GM18519 (cell line): ENCODE results near the gene HIVEP2.

Source experiments
- ATAC-seq: cut with Tn5 transposase; IDR thresholded peaks from one replicate; pipeline ENCODE4 v1.9.1; 2021; ENCODE audit warnings: mild to moderate bottlenecking, moderate library complexity; ENCODE audit not compliant: unreplicated experiment, low FRiP score

HIVEP2 gene

DNA sequence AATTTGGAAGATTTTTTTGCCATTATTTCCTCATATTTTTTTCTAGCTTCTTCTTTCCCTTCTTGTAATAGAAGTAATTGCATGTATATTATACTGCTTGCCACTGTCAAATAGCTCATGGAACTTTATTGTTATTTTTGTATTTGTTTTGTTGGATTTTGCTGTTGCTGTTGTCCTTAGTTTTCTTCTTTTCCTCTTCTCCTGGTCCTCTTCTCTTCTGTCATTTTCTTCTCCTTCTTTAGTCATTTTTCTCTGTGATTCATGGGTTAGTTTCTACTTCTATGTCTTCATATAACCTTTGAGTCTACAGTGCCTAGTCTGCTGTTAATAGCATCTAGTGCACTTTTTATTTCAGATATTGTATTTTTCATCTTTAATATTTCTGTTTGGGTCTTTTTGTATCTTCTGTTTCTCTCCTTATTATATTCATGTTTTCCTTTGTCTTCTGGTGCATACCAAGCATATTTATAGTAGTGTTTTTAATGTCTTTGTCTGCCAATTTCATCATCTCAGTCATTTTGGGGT lies 226.2 kb downstream of the HIVEP2 start:
- ATAC-seq = no peak

DNA sequence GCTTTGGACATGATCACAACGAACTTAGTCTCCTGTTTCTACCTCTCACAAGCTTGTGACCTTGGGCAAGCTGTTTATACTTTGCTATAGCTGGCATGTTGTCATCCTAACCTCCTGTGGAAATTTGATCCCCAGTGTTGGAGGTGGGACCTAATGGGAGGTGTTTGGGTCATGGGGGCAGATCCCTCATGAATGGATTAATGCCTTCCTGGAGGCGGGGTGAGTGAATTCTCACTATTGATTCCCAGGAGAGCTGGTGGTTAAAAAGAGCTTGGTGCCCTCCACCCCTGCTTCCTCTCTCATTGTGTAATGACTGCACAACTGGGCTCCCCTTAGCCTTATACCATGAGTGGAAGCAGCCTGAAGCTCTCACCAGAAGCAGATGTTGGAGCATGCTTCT lies 228.9 kb downstream of the HIVEP2 start:
- no peak for ATAC-seq

DNA sequence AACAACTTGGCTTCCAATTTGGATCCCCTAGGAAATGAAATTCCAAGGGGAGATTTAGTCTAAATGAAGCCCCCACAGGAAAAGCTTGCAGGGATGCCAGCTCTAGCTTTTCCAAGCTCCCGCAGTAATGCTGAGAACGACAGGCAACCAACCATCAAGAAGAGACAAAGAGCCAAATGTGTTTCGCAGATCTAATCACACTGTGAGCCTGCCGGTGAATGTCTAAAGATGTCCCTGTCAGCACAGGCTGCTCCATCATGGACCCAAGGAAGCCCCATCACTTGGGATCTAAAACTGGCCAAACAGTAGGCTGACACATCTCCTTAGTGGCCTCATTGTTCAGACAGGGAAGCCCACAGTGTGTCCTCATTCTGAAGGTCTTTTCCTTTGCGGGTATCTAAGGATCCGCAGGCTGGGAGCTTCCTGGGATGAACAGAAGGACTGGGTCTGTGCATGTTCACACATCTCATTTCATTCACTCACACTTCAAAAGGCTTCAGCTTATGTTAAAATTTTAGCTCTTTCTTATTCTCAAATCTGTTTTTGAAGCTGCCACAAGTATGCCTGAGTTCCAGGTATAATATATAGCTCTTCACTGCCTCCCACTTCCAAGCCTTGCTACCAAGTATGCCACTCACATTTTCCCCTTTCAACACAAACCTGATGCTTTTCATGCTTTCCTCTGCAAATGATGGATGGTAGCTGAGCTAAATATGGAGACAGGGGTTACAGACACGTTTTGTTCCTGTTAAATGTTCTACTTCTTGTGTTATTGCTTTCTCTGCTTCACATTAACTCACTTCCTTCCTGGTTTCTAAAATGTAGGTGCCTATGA lies 229.8 kb downstream of the HIVEP2 start:
- ATAC-seq = no peak

- ATAC-seq = no peak
These were observed 231.0 kb downstream of the HIVEP2 start for GRCh38 chr6:142713959-142714358.

DNA sequence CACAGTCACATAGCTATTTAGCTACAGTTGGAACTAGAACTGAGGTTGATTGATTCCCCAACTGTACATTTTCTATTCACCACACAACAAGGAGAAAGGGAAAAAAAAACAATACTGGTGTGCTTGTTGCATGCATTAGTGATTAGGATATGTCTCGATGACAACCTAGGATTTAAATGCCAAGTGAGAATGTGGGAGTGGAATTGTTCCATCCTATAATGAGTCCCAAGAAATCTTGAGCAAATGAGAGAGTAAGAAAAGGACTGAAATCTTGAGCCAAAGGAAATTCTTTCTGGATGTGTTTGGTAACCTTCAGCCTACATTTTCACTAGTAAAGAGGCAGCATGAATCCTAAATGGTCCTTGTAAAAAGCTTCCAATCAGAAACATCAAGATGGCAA lies 232.7 kb downstream of the HIVEP2 start:
- no peak for ATAC-seq

GRCh38 chr6:142708651-142709050 lies 236.3 kb downstream of the HIVEP2 start:
- ATAC-seq = no peak

DNA sequence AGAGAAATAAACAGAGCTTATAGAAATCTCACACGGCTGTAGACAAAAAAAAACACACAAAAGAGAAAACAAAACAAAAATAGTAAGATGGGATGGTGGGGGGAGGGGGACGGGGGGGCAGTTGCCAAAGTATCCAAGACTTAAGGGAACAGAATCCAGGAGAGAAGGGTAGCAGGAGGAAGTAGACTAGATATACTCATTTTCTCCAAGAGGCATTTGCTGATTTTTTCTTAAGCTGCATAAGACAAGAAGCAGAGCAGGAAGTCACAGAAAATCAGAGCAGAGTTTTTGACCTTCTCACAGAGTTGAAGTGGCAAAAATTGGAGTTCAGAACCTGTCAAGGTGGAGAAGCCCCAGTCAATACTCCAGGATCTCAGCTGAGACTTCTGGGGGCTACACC lies 237.7 kb downstream of the HIVEP2 start:
- no peak for ATAC-seq

GRCh38 chr6:142706210-142706609 lies 238.8 kb downstream of the HIVEP2 start:
- ATAC-seq = no peak

DNA sequence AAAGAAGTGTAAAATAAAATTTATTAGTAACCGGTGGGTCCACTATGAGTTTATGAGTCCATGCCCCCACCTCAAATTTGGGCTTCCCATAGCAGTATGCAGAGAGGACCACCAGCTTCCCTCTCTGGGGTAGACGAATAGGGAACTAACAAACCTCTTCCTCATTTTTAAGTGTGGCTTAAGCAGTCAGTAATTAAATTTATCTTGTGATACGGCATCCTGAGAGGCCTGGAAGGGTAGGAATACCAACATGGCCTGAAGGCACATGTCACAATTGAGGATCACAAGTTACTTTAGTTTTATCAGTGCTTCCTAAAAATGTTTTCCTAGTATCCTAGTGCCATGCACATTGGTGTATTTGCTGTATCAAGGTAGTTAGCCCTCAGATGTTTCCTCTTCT lies 239.9 kb downstream of the HIVEP2 start:
- no peak for ATAC-seq

GRCh38 chr6:142702501-142703460 lies 242.2 kb downstream of the HIVEP2 start:
- ATAC-seq = peak; percentile 28
